ENCODE measurements around the gene MXRA7. TPM values are rescaled to one million over a fixed set of nuclear protein-coding genes. Genes with fewer than 3 reads are reported as not detected.
"Not testable (repeated sequence)": the region's sequence is repeated elsewhere in the genome, so short reads cannot be mapped to it uniquely, and the experiment has no call there.

Gene MXRA7
- total and polyA plus RNA-seq, 4 donors = 60.9 to 127 (median 83.2) TPM

GRCh38 chr17:76638263-76638662, 72.5 kb downstream of the MXRA7 start:
- Histone ChIP-seq H3K9ac (ENCODE audit: insufficient read depth in 1 of 2, low read length in 2 of 2) (no peak overlapping the region), H3K9me3 (ENCODE audit: control insufficient read depth in 4 of 4, insufficient read depth in 3 of 4, low read length in 3 of 4) (no peaks in the 10 kb centered on the region), H3K36me3 (ENCODE audit: control insufficient read depth in 4 of 4, insufficient read depth in 4 of 4, low read length in 4 of 4) (no peaks in the 10 kb centered on the region), H3K27me3 (ENCODE audit: control insufficient read depth in 3 of 3, insufficient read depth in 3 of 3, low read length in 2 of 3) (no peaks in the 10 kb centered on the region), H3K4me1 (ENCODE audit: control insufficient read depth in 5 of 5, insufficient read depth in 5 of 5, low read length in 5 of 5) (peaks cover 0 to 15% (median 0%) of the 10 kb centered on the region in 5 donors), H3K27ac (ENCODE audit: low read depth in 1 of 2, low read length in 1 of 2) (no peak overlapping the region), H3K4me3 (no peak overlapping the region)
- TF ChIP-seq CTCF (IDR thresholded peaks at IDR 0.05; ENCODE audit: control extremely low read depth, extremely low read depth) = no peak
- 92 to 97% methylated on average over 10 of the region's 10 CpGs for WGBS, 2 donors
- ATAC-seq (ENCODE audit: insufficient read depth, low FRiP score) (no peak), DNase-seq (no peak)

DNA sequence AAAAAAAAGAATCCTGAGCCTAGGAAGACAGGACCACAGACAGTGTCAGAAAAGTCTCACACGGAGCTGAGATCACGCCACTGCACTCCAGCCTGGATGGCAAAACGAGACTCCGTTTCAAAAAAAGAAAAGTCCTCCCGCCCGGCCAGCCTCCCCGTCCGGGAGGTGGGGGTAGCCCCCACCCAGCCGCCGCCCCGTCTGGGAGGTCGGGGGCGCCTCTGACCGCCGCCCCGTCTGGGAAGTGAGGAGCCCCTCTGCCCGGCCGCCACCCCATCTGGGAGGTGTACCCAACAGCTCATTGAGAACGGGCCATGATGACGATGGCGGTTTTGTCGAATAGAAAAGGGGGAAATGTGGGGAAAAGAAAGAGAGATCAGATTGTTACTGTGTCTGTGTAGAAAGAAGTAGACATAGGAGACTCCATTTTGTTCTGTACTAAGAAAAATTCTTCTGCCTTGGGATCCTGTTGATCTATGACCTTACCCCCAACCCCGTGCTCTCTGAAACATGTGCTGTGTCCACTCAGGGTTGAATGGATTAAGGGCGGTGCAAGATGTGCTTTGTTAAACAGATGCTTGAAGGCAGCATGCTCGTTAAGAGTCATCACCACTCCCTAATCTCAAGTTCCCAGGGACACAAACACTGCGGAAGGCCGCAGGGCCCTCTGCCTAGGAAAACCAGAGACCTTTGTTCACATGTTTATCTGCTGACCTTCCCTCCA, 74.1 kb downstream of the MXRA7 start:
- not testable (repeated sequence) for H3K9ac ChIP-seq (ENCODE audit: insufficient read depth in 1 of 2, low read length in 2 of 2); ATAC-seq (ENCODE audit: insufficient read depth, low FRiP score); H3K4me3 ChIP-seq; H3K36me3 ChIP-seq (ENCODE audit: control insufficient read depth in 4 of 4, insufficient read depth in 4 of 4, low read length in 4 of 4); H3K27ac ChIP-seq (ENCODE audit: low read depth in 1 of 2, low read length in 1 of 2); H3K27me3 ChIP-seq (ENCODE audit: control insufficient read depth in 3 of 3, insufficient read depth in 3 of 3, low read length in 2 of 3); H3K9me3 ChIP-seq (ENCODE audit: control insufficient read depth in 4 of 4, insufficient read depth in 3 of 4, low read length in 3 of 4)
- H3K4me1 ChIP-seq (ENCODE audit: control insufficient read depth in 5 of 5, insufficient read depth in 5 of 5, low read length in 5 of 5) = peaks cover 0 to 22% (median 0%) of the 10 kb centered on the region in 5 donors
- DNase-seq = peak in 1 of 3 donors; percentile 25
- 81 to 85% methylated on average over 21 to 22 of the region's 27 CpGs for WGBS, 2 donors

DNA sequence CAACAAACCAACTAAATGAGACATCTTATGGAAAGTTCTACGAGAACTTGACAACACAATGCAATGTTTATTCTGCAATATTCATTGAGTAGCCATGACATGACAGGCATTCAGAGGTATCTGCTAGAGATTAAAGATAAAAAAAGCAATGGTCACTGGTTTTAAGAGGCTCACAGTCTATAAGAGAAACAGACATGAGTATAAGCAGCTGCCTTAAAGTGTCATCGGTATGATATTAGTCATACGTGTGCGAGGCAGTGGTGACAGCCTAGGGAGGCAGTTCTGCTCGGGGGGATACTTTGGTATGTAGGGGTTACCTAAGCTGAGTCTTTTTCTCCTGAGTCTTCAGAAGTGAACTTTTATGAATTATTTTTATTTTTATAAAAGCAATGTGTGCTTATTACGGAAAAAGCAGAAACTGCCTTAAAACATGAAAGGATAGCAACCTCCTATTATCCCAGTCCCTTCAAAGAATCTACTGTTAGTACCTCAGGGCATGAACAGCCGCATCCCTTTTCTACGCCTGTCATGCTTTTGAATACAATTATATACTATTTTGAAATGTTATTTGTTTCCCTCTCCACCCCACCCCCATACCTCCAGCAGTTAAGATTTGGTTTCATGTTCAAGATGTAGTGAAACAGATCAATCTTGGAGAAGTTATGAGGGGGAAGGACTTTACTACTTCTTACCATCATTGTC, 75.0 kb downstream of the MXRA7 start:
- no peak overlapping the region for H3K4me3 ChIP-seq
- peaks cover 0 to 25% (median 0%) of the 10 kb centered on the region in 5 donors for H3K4me1 ChIP-seq (ENCODE audit: control insufficient read depth in 5 of 5, insufficient read depth in 5 of 5, low read length in 5 of 5)
- no peak overlapping the region for H3K9ac ChIP-seq (ENCODE audit: insufficient read depth in 1 of 2, low read length in 2 of 2)
- H3K27me3 ChIP-seq (ENCODE audit: control insufficient read depth in 3 of 3, insufficient read depth in 3 of 3, low read length in 2 of 3) = no peaks in the 10 kb centered on the region
- ATAC-seq (ENCODE audit: insufficient read depth, low FRiP score) = no peak
- H3K36me3 ChIP-seq (ENCODE audit: control insufficient read depth in 4 of 4, insufficient read depth in 4 of 4, low read length in 4 of 4) = no peaks in the 10 kb centered on the region
- TF ChIP-seq CTCF (IDR thresholded peaks at IDR 0.05; ENCODE audit: control extremely low read depth, extremely low read depth) = no peak
- DNase-seq = no peak
- H3K27ac ChIP-seq (ENCODE audit: low read depth in 1 of 2, low read length in 1 of 2) = no peak overlapping the region
- no peaks in the 10 kb centered on the region for H3K9me3 ChIP-seq (ENCODE audit: control insufficient read depth in 4 of 4, insufficient read depth in 3 of 4, low read length in 3 of 4)
- 88 to 92% methylated on average over 8 of the region's 8 CpGs for WGBS, 2 donors

DNA sequence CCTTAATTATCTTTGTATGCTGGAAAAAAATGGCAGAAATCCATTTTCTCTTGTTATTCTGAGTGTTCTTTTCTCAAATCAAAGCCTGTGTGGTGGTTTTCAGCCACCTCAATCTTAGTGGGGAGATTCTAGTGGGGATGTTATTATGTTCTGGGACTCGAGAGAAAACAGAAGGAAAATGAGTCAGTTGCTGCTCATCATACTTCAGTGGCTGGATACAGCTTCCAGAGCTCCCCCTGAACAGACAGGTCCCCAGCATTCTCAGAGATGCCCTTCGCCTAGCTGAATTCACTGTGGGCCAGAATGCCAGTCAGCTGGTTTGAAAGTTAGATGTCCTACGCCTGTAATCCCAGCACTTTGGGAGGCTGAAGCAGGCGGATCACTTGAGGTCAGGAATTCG, 75.7 kb downstream of the MXRA7 start:
- H3K27me3 ChIP-seq (ENCODE audit: control insufficient read depth in 3 of 3, insufficient read depth in 3 of 3, low read length in 2 of 3) = no peaks in the 10 kb centered on the region
- DNase-seq (no peak), ATAC-seq (ENCODE audit: insufficient read depth, low FRiP score) (no peak)
- WGBS, 2 donors = 94 to 95% methylated on average over 5 of the region's 5 CpGs
- H3K9me3 ChIP-seq (ENCODE audit: control insufficient read depth in 4 of 4, insufficient read depth in 3 of 4, low read length in 3 of 4) = no peaks in the 10 kb centered on the region
- no peak overlapping the region for H3K9ac ChIP-seq (ENCODE audit: insufficient read depth in 1 of 2, low read length in 2 of 2)
- H3K27ac ChIP-seq (ENCODE audit: low read depth in 1 of 2, low read length in 1 of 2) = no peak overlapping the region
- H3K4me1 ChIP-seq (ENCODE audit: control insufficient read depth in 5 of 5, insufficient read depth in 5 of 5, low read length in 5 of 5) = peaks cover 0 to 24% (median 0%) of the 10 kb centered on the region in 5 donors
- H3K36me3 ChIP-seq (ENCODE audit: control insufficient read depth in 4 of 4, insufficient read depth in 4 of 4, low read length in 4 of 4) = no peaks in the 10 kb centered on the region
- H3K4me3 ChIP-seq = no peak overlapping the region
- TF ChIP-seq CTCF (IDR thresholded peaks at IDR 0.05; ENCODE audit: control extremely low read depth, extremely low read depth) = no peak
